GM19240 (cell line): ENCODE data around the gene UTP3.
"Not testable (repeated sequence)": the region's sequence is repeated elsewhere in the genome, so short reads cannot be mapped to it uniquely, and the experiment has no call there.

Experiments
- DNase-seq: peaks from one replicate; pipeline ENCODE4 v3.0.0; 2011; ENCODE audit warnings: low spot score; ENCODE audit not compliant: insufficient read length

Gene UTP3, protein sequence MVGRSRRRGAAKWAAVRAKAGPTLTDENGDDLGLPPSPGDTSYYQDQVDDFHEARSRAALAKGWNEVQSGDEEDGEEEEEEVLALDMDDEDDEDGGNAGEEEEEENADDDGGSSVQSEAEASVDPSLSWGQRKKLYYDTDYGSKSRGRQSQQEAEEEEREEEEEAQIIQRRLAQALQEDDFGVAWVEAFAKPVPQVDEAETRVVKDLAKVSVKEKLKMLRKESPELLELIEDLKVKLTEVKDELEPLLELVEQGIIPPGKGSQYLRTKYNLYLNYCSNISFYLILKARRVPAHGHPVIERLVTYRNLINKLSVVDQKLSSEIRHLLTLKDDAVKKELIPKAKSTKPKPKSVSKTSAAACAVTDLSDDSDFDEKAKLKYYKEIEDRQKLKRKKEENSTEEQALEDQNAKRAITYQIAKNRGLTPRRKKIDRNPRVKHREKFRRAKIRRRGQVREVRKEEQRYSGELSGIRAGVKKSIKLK

DNA sequence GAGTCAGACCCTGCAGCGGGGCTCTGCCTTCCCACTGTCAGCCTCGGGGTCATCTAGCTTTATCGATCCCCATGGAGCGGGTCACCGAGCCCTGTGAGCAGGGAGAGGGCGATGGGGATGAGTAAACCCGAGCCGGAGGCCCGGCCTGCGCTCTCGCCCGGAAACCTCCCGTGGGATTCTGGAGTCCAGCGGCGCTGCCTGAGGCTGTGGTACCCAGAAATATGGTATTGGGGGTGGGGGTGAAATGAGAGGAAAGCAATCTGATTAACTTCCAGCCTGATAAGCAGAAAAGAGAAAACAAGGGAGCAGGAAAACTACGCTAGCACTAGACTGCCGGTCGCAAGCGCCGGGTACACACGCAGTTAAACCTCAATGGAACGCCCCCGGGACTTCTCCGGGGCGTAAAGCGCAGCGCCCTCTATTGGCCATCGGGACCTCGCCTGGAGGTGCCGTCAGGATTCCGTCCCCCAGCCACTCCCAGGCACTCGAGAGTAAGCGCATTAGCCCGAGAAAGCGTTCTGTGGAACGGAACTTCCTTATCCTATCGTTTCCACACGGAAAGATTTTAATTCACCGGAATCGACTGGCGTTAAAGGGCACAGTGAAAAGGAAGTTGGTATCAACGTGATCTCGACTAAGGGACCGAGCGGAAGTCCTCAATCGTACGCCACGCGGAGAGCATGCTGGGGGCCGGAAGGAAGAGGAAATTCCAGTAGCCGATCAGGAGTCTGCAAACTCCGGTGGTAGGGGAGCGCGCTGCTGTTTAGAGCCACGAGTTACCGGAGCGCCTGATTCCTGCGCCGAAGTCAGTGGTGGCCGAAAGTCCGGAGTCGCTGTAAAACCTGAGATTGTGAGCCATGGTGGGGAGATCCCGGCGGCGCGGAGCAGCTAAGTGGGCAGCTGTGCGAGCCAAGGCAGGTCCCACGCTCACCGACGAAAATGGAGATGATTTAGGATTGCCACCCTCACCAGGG lies at the start of gene UTP3:
Gene UTP3 (plus strand): TSS at position 712 of the 974 bp plus-strand sequence. CDS start 146 bp downstream, at position 858.
- peak; percentile 57 for DNase-seq

DNA sequence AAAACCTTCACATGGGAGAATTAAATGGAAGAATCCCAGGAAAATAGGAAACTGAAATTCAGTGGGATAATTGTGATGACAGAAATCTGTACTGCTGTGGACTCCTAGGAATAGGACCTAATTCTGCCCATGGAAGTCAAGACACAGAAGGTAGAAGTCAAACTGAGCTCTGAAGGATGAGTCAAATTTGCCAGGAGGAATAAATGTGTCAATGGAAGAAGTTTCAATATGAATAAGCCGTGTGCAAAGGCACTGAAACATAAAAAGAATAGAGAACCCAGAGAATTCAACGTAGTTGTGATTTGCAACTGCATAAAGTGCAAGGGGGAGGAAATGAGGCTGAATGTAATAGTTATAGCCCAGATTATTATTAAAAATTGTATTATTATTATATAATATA lies 48.1 kb upstream of the UTP3 start:
- no peak for DNase-seq

DNA sequence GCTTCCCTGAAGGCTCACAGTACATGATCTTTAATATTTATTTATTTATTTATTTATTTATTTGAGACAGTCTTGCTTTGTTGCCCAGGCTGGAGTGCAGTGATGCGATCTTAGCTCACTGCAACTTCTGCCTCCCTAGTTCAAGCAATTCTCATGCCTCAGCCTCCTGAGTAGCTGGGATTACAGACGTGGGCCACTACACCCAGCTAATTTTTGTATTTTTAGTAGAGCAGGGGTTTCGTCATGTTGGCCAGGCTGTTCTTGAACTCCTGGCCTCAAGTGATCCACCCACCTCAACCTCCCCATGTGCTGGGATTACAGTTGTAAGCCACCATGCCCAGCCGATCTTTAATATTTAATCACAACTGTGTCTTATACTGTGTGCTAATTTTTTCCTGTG lies 37.6 kb upstream of the UTP3 start:
- DNase-seq: not testable (repeated sequence)

DNA sequence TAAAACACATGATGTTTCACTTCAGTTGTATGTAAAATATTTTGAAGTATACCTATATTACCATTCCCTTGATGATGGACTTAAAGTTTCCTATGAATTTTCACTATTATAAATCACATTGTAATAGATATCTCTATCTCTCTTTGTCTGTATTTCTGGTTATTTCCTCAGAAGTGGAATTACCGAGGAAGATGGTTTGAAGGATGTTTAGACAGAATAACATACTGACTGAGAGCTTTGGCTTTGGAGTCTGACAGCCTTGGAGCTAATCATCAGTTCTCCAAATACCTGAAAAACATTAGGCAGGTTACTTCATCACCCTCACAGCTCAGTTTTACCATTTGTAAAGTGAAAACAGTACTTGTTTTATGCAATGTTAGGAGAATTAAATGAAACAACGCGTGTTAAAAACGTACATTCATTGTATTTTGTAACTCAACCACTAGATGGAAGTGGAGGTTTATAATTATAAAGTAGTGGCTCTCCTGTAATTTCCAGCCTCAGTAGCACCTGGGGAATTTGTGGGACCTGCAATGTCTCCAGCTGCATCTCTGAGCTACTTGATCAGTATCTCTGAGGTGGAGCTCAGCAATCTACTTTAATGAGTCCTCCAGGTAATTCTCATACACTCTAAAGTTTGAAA lies 36.3 kb upstream of the UTP3 start:
- no peak for DNase-seq

DNA sequence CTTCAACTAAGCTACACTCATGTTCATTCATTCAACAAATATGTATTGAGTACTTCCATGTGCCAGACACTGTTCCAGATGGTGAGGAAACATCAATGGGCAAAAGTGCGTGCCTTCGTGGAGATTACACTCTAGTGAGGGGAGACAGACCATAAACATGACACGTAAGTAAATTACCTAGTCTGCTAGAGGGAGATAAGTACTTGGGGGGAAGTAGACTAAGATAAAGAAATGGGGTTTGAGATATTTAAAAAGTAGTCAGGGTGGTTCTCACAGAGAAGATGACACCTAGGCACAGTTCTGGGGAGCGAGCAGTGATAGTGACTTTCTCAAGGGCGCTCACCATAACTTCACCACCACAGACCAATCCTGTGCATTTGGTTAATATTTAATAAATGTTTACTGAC lies 33.7 kb upstream of the UTP3 start:
- DNase-seq: no peak

DNA sequence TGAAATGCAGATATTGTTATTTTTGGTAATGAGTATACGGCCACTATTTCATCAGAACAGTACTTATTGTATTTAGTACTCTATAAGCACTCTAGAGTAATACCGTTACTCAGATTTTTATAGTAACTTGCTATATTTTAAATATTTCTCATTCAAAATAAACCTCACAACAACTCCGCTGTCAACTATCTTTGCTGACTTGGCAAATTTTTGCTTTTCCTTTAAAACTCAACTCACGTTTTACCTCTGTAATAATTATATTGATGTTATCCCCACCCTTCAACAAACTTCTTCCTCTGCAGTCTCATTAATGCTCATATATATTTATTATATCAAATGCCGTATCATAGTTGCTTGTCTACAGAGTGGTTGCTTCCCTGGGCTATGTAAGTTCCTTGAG lies 31.0 kb upstream of the UTP3 start:
- DNase-seq: no peak

DNA sequence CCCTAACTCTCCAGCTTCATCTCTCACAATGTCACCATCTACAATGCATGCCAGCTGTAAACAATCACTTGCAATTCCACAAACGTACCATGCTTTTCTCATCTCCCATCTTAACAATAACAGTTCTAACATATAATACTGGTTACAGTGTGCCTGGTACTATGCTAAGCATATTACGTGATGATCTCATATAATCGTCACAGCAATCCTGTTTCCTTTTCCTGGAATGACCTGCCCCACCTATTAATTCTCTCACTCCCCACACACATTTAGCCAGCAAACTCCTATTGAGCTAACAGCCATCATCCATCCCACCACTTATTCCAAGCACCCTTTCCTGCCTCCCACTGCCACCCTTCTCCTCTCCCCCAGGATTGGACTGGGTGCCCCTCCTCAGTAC lies 29.9 kb upstream of the UTP3 start:
- no peak for DNase-seq

DNA sequence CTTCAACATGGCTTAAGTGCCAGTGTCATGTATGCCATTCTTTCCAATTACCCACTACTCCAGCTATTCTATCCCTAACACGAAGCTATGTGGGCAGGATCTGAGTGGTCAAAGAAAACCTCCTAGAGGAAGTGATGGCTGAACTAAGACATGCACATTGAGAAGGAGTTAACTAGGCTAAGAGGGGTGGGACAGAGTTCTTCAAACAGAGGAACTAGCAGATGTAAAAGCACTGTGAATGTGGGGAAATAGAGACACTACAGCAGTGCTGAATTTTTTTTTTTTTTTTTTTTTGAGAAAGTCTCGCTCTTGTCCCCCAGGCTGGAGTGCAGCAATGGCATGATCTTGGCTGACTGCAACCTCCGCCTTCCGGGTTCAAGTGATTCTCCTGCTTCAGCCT lies 28.2 kb upstream of the UTP3 start:
- DNase-seq: no peak

DNA sequence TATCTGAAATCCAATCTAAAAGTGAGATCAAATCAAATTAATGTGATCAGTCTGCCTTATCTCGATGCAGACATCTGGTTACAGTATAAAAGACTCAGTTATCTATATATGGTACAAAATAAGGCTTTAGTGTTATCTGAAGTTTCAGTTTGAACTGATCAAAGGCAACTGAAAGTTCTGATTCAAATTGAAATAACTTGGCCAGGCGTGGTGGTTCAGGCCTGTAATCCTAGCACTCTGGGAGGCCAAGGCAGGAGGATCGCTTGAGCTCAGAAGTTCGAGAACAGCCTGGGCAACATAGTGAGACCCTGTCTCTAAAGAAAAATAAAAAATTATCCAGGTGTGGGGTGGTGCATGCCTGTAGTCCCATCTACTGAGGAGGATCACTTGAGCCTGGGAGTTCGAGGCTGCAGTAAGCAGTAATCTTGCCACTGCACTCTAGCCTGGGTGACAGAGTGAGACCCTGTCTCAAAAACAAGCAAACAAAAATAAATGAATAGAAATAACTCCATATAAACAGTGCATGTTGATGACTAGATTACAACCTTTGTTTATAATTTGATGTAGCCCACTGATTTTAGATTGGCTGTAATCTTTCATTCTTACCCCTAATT lies 26.9 kb upstream of the UTP3 start:
- DNase-seq: not testable (repeated sequence)

DNA sequence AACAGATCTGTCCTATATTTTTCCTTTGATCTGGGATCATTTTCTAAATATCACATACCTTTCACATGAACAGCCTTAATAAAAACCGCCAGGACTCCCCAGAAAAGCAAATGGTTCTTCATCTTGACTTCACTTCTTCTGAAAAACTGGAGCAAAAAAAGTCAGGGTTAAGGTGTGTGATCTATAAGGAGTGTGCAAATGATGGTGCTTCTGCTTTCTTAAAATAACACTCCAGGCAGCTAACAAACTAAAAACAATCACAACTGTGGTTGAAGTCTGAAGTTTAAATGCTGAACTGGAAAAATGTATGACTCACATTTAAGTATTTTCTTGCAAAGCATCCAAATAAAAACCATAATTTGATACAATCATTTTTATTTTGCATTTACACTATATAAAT lies 22.0 kb upstream of the UTP3 start, which contains the start of gene JCHAIN:
Gene JCHAIN (minus strand): TSS at position 140 of the 400 bp plus-strand sequence. CDS start 18 bp downstream, at position 122.
- no peak for DNase-seq

DNA sequence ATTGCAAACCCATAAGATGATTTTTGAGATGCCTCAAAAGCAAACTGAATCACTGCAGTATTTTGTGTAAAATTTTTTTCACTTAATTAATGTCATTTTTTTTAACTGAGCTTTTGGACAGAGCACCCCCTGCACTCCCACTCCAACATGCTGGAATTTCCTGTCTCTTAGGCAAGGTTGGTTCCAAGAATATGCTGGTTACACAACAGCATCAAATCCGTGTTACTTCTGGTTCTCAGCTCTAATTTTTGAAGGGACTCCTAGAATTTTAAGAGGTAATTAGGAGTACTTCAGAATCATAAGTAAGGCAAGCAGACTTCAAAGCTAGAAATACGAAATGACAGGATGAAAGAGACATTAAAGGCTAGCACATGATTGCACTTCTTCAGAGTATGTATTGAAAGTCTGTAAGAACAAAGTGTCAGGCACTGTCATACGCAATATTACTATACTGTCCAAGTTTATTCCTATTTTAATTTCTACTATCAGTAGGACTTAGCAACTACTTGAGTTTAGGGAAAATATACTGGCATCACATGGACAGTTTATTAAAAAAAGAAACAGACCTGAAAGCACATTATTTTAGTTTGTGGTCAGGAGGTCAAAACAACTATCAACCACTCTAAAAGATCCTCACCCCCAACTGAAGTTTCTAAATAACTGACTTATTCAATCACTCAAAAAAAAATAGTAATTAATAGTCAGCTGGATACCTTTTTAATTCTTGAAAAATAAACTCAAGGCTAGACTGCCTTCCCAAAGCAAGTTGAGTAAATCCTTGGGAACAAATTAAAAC lies 20.4 kb upstream of the UTP3 start:
- DNase-seq: no peak

DNA sequence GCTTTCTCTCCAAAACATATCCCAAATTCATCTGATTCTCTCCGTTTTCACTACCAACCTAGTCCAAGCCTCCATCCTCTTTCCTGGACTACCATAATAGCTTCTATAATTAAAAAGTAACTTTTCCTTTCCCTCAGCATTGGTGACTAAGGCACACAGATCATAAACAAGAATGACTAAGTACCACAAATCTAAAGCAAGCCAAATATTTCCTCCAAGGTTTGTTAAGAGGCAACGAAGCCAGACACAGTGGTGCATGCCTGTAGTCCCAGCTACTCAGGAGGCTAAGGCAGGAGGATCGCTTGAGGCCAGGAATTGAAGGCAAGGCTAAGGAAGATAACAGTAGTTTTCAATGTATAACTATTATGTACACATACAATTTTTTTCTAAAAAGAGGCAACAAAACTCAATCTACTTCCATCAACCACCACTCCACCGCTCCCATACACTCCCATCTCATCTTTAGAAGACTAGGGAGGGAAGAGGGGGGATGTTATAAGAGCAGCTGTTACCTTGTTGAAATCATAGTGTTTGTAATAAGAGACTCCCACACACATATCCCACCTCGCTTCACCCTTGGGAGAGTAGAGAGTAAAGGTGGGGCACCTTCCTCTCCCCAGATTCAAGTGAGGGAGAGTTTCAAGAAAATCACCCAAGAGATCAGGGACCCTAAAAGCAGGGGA lies 17.9 kb upstream of the UTP3 start:
- DNase-seq: no peak

DNA sequence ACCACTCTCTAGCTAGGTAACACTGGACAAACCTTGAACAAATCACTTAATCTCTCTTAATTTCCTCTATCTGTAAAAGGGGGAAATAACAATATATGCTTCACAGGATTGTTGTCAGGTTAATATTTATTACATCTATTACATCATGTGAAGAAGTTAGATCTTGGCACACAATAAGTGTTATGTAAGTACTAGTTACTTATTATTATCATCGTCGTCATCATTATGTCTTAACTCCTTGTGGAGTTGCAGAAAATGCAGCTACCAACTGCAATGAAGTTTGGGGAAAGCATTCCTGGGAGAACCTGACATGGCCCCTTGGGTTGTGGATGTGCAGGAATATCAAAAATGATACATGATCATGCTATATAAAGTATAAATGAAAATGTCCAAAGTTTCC lies 17.2 kb upstream of the UTP3 start:
- no peak for DNase-seq

DNA sequence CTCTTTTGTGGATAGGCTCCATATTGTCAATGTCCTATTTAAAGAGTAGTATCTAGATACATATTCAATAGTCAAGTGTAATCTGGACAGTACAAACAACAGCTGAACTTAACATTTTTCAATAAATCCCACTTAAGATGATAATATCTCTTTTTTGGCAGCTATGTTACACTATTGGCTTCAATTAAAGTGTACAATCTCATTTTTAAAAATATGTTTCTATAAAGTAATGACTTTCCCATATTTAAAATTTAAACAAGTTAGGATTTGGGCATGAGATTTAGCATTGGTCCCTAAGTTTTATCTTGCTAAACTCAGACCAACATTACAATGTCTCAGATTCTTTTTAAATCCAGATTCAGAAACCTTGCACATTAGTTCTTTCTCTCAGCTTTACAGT lies 14.1 kb upstream of the UTP3 start:
- no peak for DNase-seq

DNA sequence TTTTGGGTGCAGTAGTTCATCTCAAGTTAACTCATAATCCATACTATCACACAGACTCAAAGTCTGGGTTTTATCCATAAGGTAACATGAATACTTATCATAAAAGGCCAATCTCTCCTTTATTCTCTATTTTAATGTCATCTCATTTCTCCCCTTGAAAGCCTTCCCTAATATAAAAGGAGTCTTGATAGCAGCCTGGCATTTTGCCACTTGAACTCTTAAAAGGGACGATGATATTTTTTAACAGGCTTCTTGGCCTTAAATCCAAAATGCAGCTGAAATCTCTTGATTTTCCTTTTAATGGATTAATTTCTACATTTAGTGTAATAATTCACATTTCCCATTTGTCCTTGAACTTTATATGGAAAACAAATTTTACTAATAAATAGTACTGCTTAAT lies 13.6 kb upstream of the UTP3 start:
- DNase-seq: no peak

DNA sequence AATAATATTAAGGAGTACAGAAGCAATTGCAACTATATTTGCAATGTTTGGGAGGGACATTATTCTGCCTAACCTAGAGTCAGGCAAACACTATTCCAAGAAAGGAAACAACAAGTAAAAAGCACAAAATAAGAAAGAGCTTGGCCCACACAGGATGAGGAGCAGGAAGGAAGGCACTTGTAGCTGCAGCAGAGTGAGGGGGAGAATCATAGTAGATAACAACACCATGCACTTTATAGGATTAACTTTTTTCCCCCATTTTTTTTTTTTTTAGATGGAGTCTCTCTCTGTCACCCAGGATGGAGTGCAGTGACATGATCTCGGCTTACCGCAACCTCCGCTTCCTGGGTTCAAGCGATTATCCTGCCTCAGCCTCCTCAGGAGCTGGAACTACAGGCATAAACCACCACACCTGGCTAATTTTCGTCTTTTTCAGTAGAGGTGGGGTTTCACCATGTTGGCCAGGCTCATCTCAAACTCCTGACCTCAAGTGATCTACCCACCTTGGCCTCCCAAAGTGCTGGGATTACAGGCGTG lies 11.7 kb upstream of the UTP3 start:
- no peak for DNase-seq

DNA sequence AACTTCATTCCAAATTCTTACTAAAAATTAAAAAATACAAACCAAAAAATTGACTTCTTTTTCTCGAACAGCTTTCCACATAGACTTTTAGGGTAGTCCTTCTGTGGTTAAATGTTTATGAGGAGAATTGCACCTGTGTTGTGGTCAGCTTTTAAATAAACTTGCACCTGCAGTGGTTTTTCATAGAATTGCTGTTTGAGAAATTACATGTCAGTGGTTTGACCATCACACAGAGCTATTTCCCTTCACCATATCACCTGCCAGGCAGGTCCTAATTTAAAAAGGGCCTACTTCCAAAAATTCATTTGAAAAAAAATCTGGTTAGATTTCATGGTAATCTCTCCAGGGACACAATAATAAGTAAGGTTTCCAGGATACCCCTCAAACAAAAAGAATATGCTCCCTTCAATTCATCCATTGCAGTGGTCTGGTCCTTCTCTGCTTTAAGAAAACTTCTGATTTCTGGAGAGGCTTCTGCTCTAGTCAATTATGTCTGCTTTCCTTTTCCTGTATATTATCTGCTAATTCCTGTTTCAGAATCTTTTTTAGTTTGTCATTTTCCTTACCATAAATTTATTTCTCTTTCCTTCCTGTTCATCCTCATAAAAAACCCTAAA lies 9.8 kb upstream of the UTP3 start:
- no peak for DNase-seq

DNA sequence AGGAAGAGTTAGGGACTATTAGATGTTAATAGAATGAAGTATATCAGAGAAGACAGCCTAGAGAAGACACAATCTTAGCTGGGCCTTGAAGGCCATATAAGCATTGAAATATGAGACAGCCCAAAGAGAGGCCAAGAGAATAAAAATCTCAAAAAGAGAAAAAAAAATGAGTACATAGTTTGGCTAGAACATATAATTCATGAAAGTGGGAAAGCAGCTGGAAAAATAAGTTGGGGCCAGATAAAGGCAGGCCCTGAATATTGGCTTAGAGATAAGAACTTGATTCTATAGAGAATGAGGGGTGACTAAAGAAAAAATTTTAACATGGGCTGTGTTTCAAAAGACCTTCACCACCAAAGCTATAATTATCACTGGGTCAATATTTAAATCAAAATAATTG lies 7.4 kb upstream of the UTP3 start:
- DNase-seq: no peak

DNA sequence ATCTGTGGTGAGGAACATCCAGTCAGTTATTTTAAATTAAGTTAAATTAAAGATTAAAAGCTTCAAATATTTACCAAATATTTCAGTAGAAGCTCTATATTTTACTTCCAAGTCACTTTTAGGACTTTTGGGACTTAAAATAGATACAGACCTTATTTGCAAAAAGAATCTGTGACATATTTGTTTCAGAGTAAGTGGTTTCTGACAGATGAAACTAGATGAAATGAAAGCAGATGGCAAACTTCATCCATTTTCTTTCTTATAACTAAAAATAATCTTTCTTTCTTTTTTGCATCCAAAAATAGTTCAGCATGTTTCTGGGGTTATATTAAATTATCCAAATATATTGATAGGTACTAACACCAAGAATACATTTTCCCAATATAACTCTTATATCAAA lies 6.6 kb upstream of the UTP3 start:
- DNase-seq: no peak
